ENCODE results near the gene DHCR24.
"Not testable (repeated sequence)": the region's sequence is repeated elsewhere in the genome, so short reads cannot be mapped to it uniquely, and the experiment has no call there.

The DHCR24 gene

DNA sequence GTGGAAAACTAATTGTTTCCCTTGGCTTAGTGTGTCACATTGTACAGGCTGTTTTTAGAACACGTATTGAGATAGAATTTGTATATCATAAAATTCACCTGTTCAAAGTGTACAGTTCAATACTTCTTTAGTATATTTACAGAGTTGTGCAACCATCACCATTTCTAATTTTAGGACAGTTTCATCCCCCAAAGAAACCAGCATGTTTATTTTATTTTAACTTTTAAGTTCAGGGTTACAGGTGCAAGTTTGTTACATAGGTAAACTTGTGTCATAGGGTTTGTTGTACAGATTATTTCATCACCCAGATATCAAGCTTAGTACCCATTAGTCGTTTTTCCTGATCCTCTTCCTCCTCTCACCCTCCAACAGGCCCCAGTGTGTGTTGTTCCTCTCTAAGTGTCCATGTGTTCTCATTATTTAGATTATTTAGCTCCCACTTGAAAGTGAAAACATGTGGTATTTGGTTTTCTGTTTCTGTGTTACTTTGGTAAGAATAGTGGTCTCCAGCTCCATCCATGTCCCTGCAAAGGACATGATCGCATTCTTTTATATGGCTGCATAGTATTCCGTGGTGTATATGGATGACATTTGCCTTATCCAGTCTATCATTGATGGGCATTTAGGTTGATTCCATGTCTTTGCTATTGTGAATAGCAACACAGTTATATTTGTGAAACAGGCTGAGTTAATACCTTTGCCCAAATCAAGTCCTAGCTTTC, 35.2 kb upstream of the DHCR24 start:
- no peaks in the 10 kb centered on the region for H3K4me1 ChIP-seq (ENCODE audit: insufficient read depth, low read length, severe bottlenecking)
- H3K79me2 ChIP-seq (ENCODE audit: insufficient read depth, low read length), result no peaks in the 10 kb centered on the region
- H3K36me3 ChIP-seq (ENCODE audit: insufficient read depth, low read length), result no peaks in the 10 kb centered on the region
- no peak overlapping the region for H3K27ac ChIP-seq (ENCODE audit: low read depth, low read length, poor library complexity, severe bottlenecking)
- H2AFZ ChIP-seq (ENCODE audit: low read length), result no peak overlapping the region
- no peak overlapping the region for H3K4me2 ChIP-seq (ENCODE audit: low read length)
- H3K4me3 ChIP-seq (ENCODE audit: low read depth, low read length, poor library complexity, severe bottlenecking), result no peak overlapping the region
- no peaks in the 10 kb centered on the region for H3K9me2 ChIP-seq (ENCODE audit: low read depth, low read length)
- H3F3A ChIP-seq (ENCODE audit: insufficient read depth, low read length), result no peaks in the 10 kb centered on the region
- no peaks in the 10 kb centered on the region for H3K9me3 ChIP-seq (ENCODE audit: low read length)
- H4K20me1 ChIP-seq (ENCODE audit: insufficient read depth, low read length), result no peaks in the 10 kb centered on the region
- TF ChIP-seq, protein P1, sequence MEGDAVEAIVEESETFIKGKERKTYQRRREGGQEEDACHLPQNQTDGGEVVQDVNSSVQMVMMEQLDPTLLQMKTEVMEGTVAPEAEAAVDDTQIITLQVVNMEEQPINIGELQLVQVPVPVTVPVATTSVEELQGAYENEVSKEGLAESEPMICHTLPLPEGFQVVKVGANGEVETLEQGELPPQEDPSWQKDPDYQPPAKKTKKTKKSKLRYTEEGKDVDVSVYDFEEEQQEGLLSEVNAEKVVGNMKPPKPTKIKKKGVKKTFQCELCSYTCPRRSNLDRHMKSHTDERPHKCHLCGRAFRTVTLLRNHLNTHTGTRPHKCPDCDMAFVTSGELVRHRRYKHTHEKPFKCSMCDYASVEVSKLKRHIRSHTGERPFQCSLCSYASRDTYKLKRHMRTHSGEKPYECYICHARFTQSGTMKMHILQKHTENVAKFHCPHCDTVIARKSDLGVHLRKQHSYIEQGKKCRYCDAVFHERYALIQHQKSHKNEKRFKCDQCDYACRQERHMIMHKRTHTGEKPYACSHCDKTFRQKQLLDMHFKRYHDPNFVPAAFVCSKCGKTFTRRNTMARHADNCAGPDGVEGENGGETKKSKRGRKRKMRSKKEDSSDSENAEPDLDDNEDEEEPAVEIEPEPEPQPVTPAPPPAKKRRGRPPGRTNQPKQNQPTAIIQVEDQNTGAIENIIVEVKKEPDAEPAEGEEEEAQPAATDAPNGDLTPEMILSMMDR (IDR thresholded peaks at IDR 0.05; ENCODE audit: low read length), result no peak
- no peak for TF ChIP-seq EZH2 (IDR thresholded peaks at IDR 0.05; ENCODE audit: borderline replicate concordance, low read length)
- no peaks in the 10 kb centered on the region for H3K27me3 ChIP-seq (ENCODE audit: insufficient read depth, low read length)
- no peak overlapping the region for H3K9ac ChIP-seq (ENCODE audit: low read length)

DNA sequence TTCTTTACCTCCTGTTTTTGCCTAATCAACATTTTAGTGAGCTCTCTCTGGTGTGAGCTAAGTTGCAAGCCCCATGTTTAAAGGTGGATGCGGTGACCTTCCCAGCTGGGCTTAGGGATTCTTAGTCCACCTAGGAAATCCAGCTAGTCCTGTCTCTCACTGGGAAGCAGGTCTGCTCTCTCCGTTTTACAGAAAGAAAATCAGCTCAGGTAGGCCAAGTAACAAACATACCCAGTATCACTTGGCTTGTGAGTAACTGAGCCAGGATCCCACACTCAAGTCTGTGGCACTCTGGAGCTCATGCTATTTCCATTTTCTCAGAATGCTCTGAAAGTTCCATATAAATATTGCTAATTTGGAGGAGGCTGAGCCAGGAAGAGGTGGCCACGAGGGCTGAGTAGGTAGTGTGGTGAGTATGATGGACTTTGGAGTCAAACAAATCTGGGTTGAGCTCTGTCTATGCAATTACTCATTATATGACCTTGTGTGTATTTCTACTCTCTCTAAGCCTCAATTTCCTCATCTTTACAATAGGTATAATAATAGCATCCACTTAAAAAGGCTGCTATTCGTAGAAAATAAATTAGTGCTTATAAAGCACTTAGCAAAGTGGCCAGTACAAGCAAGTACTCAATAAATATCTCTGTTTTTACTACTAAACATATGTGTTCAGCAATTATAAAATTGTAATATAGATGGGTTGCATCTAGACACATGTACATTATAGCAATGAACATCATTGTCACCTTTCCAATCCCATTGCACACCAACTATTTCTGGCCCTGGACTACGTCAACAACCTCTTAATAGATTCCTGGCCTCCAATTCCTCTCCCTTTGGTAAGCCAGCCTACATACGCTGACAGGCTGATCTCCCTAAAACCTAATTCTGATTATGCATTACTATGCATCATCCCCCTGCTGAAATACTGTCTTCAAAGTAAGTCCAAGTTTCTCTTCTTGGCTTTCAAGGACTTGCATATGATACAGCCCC, 32.7 kb upstream of the DHCR24 start:
- Histone ChIP-seq H3K9me2 (ENCODE audit: low read depth, low read length) (no peaks in the 10 kb centered on the region), H2AFZ (ENCODE audit: low read length) (no peak overlapping the region), H3K9ac (ENCODE audit: low read length) (no peak overlapping the region), H4K20me1 (ENCODE audit: insufficient read depth, low read length) (no peaks in the 10 kb centered on the region), H3F3A (ENCODE audit: insufficient read depth, low read length) (no peaks in the 10 kb centered on the region), H3K27me3 (ENCODE audit: insufficient read depth, low read length) (no peaks in the 10 kb centered on the region), H3K4me3 (ENCODE audit: low read depth, low read length, poor library complexity, severe bottlenecking) (no peak overlapping the region), H3K4me1 (ENCODE audit: insufficient read depth, low read length, severe bottlenecking) (no peaks in the 10 kb centered on the region), H3K9me3 (ENCODE audit: low read length) (no peaks in the 10 kb centered on the region), H3K4me2 (ENCODE audit: low read length) (no peak overlapping the region), H3K27ac (ENCODE audit: low read depth, low read length, poor library complexity, severe bottlenecking) (no peak overlapping the region), H3K79me2 (ENCODE audit: insufficient read depth, low read length) (no peaks in the 10 kb centered on the region), H3K36me3 (ENCODE audit: insufficient read depth, low read length) (no peaks in the 10 kb centered on the region)
- TF ChIP-seq, protein P1 (IDR thresholded peaks at IDR 0.05; ENCODE audit: low read length), result no peak
- no peak for TF ChIP-seq EZH2 (IDR thresholded peaks at IDR 0.05; ENCODE audit: borderline replicate concordance, low read length)

DNA sequence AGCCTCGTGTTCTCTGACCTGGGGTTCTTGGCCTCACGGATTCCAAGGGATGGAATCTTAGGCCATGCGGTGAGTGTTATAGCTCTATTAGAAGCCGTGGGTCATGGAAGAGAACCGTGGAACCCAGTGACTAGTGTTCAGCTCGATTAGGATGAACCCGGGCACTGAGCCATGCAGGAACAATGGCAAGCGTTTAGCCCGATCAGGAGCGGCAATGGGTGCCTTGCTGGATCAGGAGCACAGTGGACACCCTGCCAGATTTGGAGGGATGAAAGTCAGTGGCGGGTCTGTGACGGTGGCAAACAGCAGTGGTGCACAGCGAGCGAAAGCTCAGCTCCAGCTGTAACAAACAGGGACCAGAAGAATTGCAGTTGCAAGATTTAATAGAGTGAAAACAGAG, 24.1 kb upstream of the DHCR24 start:
- H3K9me3 ChIP-seq (ENCODE audit: low read length); H3K4me3 ChIP-seq (ENCODE audit: low read depth, low read length, poor library complexity, severe bottlenecking); H3K9me2 ChIP-seq (ENCODE audit: low read depth, low read length); H3K36me3 ChIP-seq (ENCODE audit: insufficient read depth, low read length); H3K9ac ChIP-seq (ENCODE audit: low read length); H3K4me1 ChIP-seq (ENCODE audit: insufficient read depth, low read length, severe bottlenecking); H3K4me2 ChIP-seq (ENCODE audit: low read length); H3F3A ChIP-seq (ENCODE audit: insufficient read depth, low read length); H3K27me3 ChIP-seq (ENCODE audit: insufficient read depth, low read length); H2AFZ ChIP-seq (ENCODE audit: low read length); H3K27ac ChIP-seq (ENCODE audit: low read depth, low read length, poor library complexity, severe bottlenecking); H4K20me1 ChIP-seq (ENCODE audit: insufficient read depth, low read length); H3K79me2 ChIP-seq (ENCODE audit: insufficient read depth, low read length): not testable (repeated sequence)
